ENCODE results near the gene MLPH. TPM values are rescaled to one million over a fixed set of nuclear protein-coding genes. Genes with fewer than 3 reads are reported as not detected.

MLPH gene

DNA sequence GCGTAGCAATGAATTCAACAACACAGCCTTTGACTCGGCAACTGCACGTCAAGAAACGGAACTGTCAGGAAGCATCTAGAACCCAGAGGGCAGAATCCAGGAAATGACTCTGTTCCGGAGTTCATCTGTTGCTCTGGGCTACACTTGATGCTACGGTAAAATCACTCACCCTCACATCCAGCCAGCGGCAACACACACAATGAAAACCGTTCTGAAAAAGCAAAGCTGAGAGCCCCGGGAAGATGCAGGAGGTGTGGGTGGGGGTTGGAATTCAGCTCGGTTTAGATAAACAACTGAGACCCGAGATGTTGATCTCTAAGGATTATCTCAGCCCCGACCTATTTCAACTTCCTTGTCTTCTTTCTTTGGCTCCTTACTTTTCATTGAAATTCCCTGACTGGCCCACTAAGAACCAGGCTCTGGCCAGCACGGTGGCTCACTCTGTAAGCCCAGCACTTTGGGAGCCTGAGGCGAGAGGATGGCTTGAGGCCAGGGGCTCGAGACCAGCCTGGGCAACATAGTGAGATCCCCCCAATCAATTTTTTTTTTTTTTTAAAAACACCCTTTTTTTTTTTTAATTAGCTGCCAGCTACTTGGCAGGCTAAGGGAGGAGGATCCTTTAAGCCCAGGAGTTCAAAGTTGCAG, 116.8 kb downstream of the MLPH start:
- Histone ChIP-seq H3K27ac (ENCODE audit: low read length, poor library complexity, severe bottlenecking) (no peak overlapping the region), H3K4me1 (ENCODE audit: control insufficient read depth, insufficient read depth, low read depth, low read length) (peaks cover 3% of the 10 kb centered on the region), H3K18ac (ENCODE audit: low read depth in 1 of 2, low read length in 2 of 2) (peak overlapping the region; percentile 7 to 40), H2BK120ac (ENCODE audit: low read depth, low read length) (no peak overlapping the region), H3K4me3 (ENCODE audit: insufficient read depth in 1 of 2, low read depth in 1 of 2, low read length in 2 of 2) (peak overlapping the region in 1 of 2 experiments; percentile 54), H3K4me2 (ENCODE audit: low read length, poor library complexity, severe bottlenecking) (peak overlapping the region; percentile 20), H3K27me3 (ENCODE audit: control insufficient read depth in 1 of 2, insufficient read depth in 1 of 2, low read length in 2 of 2) (no peaks in the 10 kb centered on the region), H3K23ac (ENCODE audit: low read length in 2 of 2) (no peak overlapping the region), H4K8ac (ENCODE audit: low read length) (peak overlapping the region; percentile 32), H3K36me3 (ENCODE audit: control insufficient read depth in 1 of 2, insufficient read depth in 2 of 2, low read depth in 1 of 2, low read length in 2 of 2) (no peaks in the 10 kb centered on the region), H3K9ac (ENCODE audit: low read length) (peak overlapping the region; percentile 81), H3K9me3 (ENCODE audit: control insufficient read depth, low read length) (no peaks in the 10 kb centered on the region), H2BK5ac (ENCODE audit: low read depth, low read length, poor library complexity, severe bottlenecking) (no peak overlapping the region), H3K79me1 (replicated peaks; ENCODE audit: low read length, poor library complexity, severe bottlenecking) (no peaks in the 10 kb centered on the region), H4K91ac (ENCODE audit: low read length) (no peak overlapping the region), H2AFZ (ENCODE audit: low read depth, low read length) (peak overlapping the region; percentile 15), H2BK15ac (ENCODE audit: low read depth, poor library complexity, severe bottlenecking) (peak overlapping the region; percentile 33), H3K14ac (ENCODE audit: low read length in 2 of 2) (no peak overlapping the region), H2BK12ac (ENCODE audit: low read length in 2 of 2) (no peak overlapping the region), H3K4ac (ENCODE audit: low read depth in 1 of 2, low read length in 2 of 2) (no peak overlapping the region), H2AK5ac (ENCODE audit: low read length, severe bottlenecking) (no peak overlapping the region)
- peak; percentile 75 for DNase-seq
- WGBS = 53% methylated on average over 9 of the region's 15 CpGs

- Histone ChIP-seq H2BK15ac (ENCODE audit: low read depth, poor library complexity, severe bottlenecking) (no peak overlapping the region), H3K9ac (ENCODE audit: low read length) (no peak overlapping the region), H4K91ac (ENCODE audit: low read length) (peak overlapping the region; percentile 64), H3K27ac (ENCODE audit: low read length, poor library complexity, severe bottlenecking) (no peak overlapping the region), H2BK12ac (ENCODE audit: low read length in 2 of 2) (no peak overlapping the region), H3K79me1 (replicated peaks; ENCODE audit: low read length, poor library complexity, severe bottlenecking) (no peaks in the 10 kb centered on the region), H2AK5ac (ENCODE audit: low read length, severe bottlenecking) (no peak overlapping the region), H3K9me3 (ENCODE audit: control insufficient read depth, low read length) (no peaks in the 10 kb centered on the region), H3K4me2 (ENCODE audit: low read length, poor library complexity, severe bottlenecking) (no peak overlapping the region), H3K4ac (ENCODE audit: low read depth in 1 of 2, low read length in 2 of 2) (no peak overlapping the region), H3K14ac (ENCODE audit: low read length in 2 of 2) (no peak overlapping the region), H3K18ac (ENCODE audit: low read depth in 1 of 2, low read length in 2 of 2) (no peak overlapping the region), H3K23ac (ENCODE audit: low read length in 2 of 2) (no peak overlapping the region), H4K8ac (ENCODE audit: low read length) (peak overlapping the region; percentile 52), H2BK5ac (ENCODE audit: low read depth, low read length, poor library complexity, severe bottlenecking) (no peak overlapping the region), H3K36me3 (ENCODE audit: control insufficient read depth in 1 of 2, insufficient read depth in 2 of 2, low read depth in 1 of 2, low read length in 2 of 2) (no peaks in the 10 kb centered on the region), H3K4me3 (ENCODE audit: insufficient read depth in 1 of 2, low read depth in 1 of 2, low read length in 2 of 2) (no peak overlapping the region), H2BK120ac (ENCODE audit: low read depth, low read length) (no peak overlapping the region), H3K4me1 (ENCODE audit: control insufficient read depth, insufficient read depth, low read depth, low read length) (peaks cover 3% of the 10 kb centered on the region), H2AFZ (ENCODE audit: low read depth, low read length) (no peak overlapping the region), H3K27me3 (ENCODE audit: control insufficient read depth in 1 of 2, insufficient read depth in 1 of 2, low read length in 2 of 2) (no peaks in the 10 kb centered on the region)
- WGBS = 97% methylated on average over 11 of the region's 11 CpGs
- DNase-seq = no peak
Measured at GRCh38 chr2:237604391-237604790, 117.3 kb downstream of the MLPH start.

Small RNA genes lying within 50 kb of the gene (small RNA-seq; reads per million reads assigned to genes)
- 3.7 reads per million, percentile 34 among the genes with 10 or more reads in this experiment for gene MIR6811 (ENCODE audit: low read depth)
- not detected for gene RNU6-1140P (ENCODE audit: low read depth)
